ENCODE measurements around the gene CCM2. TPM values are rescaled to one million over a fixed set of nuclear protein-coding genes. Genes with fewer than 3 reads are reported as not detected.
"Not testable (repeated sequence)": the region's sequence is repeated elsewhere in the genome, so short reads cannot be mapped to it uniquely, and the experiment has no call there.

The CCM2 gene
- total and polyA plus RNA-seq, 5 experiments from 2014 or later = 49.9 to 167 (median 81.7) TPM

GRCh38 chr7:44985033-44985695, 14.8 kb upstream of the CCM2 start:
- peak overlapping the region; percentile 95 to 100 (median 99) for H3K27ac Mint-ChIP-seq
- DNase-seq = peak in 1 of 10 donors; percentile 57
- H3K4me3 Mint-ChIP-seq = peak overlapping the region; percentile 93 to 99 (median 98)
- no peak for ATAC-seq
- POLR2A ChIA-PET = interaction anchor here (0.7 to 5.7 kb wide), 11 partner anchors 7 to 126 kb away, joined by 3 to 44 read pairs (median 11); partner anchors contain the start of genes CCM2, MYO1G, PURB and TBRG4
- no peaks in the 10 kb centered on the region for H3K9me3 Mint-ChIP-seq
- peaks cover 29 to 74% (median 66%) of the 10 kb centered on the region in 4 donors for H3K4me1 Mint-ChIP-seq
- H3K36me3 Mint-ChIP-seq = peaks cover 8 to 47% (median 22%) of the 10 kb centered on the region in 3 donors
- H3K27me3 Mint-ChIP-seq = no peaks in the 10 kb centered on the region

GRCh38 chr7:44985900-44986217, 14.1 kb upstream of the CCM2 start:
- H3K27me3 Mint-ChIP-seq = no peaks in the 10 kb centered on the region
- no peaks in the 10 kb centered on the region for H3K9me3 Mint-ChIP-seq
- peak overlapping the region; percentile 95 to 100 (median 99) for H3K27ac Mint-ChIP-seq
- ATAC-seq (peak; percentile 32 to 37), DNase-seq (no peak)
- peaks cover 29 to 67% (median 59%) of the 10 kb centered on the region in 4 donors for H3K4me1 Mint-ChIP-seq
- H3K36me3 Mint-ChIP-seq = peaks cover 8 to 47% (median 22%) of the 10 kb centered on the region in 3 donors
- peak overlapping the region; percentile 93 to 99 (median 98) for H3K4me3 Mint-ChIP-seq
- POLR2A ChIA-PET = interaction anchor here (0.7 to 5.7 kb wide), 11 partner anchors 7 to 125 kb away, joined by 3 to 44 read pairs (median 11); partner anchors contain the start of genes CCM2, MYO1G, PURB and TBRG4

GRCh38 chr7:44986218-44987053, 13.6 kb upstream of the CCM2 start:
- Mint-ChIP-seq H3K36me3 (peaks cover 8 to 47% (median 22%) of the 10 kb centered on the region in 3 donors), H3K9me3 (no peaks in the 10 kb centered on the region), H3K27ac (peak overlapping the region; percentile 95 to 100 (median 99)), H3K4me3 (peak overlapping the region; percentile 93 to 99 (median 98)), H3K27me3 (no peaks in the 10 kb centered on the region), H3K4me1 (peaks cover 27 to 61% (median 54%) of the 10 kb centered on the region in 4 donors)
- DNase-seq = peak; percentile 90 to 97 (median 94)
- POLR2A ChIA-PET = interaction anchor here (0.7 to 5.7 kb wide), 12 partner anchors 8 to 125 kb away, joined by 3 to 44 read pairs (median 8); partner anchors contain the start of genes CCM2, MYO1G, PURB and TBRG4
- ATAC-seq = peak; percentile 93 to 95

- DNase-seq = no peak
- peaks cover 27 to 55% (median 48%) of the 10 kb centered on the region in 4 donors for H3K4me1 Mint-ChIP-seq
- H3K4me3 Mint-ChIP-seq = peak overlapping the region; percentile 93 to 99 (median 98)
- H3K9me3 Mint-ChIP-seq = no peaks in the 10 kb centered on the region
- H3K27ac Mint-ChIP-seq = peak overlapping the region; percentile 48 to 100 (median 99)
- no peak for ATAC-seq
- no peaks in the 10 kb centered on the region for H3K27me3 Mint-ChIP-seq
- POLR2A ChIA-PET = interaction anchor here (0.6 to 5.7 kb wide), 6 partner anchors 9 to 307 kb away, joined by 3 to 44 read pairs (median 16); partner anchors contain the start of genes CCM2 and MYO1G
- peaks cover 8 to 38% (median 22%) of the 10 kb centered on the region in 3 donors for H3K36me3 Mint-ChIP-seq
These were observed 12.5 kb upstream of the CCM2 start for GRCh38 chr7:44987457-44987856.

GRCh38 chr7:44987996-44988395, 12.0 kb upstream of the CCM2 start:
- peaks cover 8 to 33% (median 22%) of the 10 kb centered on the region in 3 donors for H3K36me3 Mint-ChIP-seq
- H3K4me1 Mint-ChIP-seq = peaks cover 27 to 51% (median 47%) of the 10 kb centered on the region in 4 donors
- DNase-seq = no peak
- POLR2A ChIA-PET = interaction anchor here (0.6 to 5.7 kb wide), 7 partner anchors 8 to 307 kb away, joined by 3 to 22 read pairs (median 7); partner anchors contain the start of genes CCM2 and MYO1G
- H3K9me3 Mint-ChIP-seq = no peaks in the 10 kb centered on the region
- H3K27ac Mint-ChIP-seq = peak overlapping the region in 9 of 10 donors; percentile 48 to 100 (median 99)
- no peaks in the 10 kb centered on the region for H3K27me3 Mint-ChIP-seq
- no peak for ATAC-seq
- peak overlapping the region in 7 of 10 donors; percentile 94 to 99 (median 98) for H3K4me3 Mint-ChIP-seq

GRCh38 chr7:44988701-44989100, 11.3 kb upstream of the CCM2 start:
- peaks cover 8 to 26% (median 16%) of the 10 kb centered on the region in 3 donors for H3K36me3 Mint-ChIP-seq
- peaks cover 25 to 44% (median 41%) of the 10 kb centered on the region in 4 donors for H3K4me1 Mint-ChIP-seq
- ATAC-seq (no peak), DNase-seq (no peak)
- no peaks in the 10 kb centered on the region for H3K9me3 Mint-ChIP-seq
- no peaks in the 10 kb centered on the region for H3K27me3 Mint-ChIP-seq
- POLR2A ChIA-PET = interaction anchor here (1.1 to 5.7 kb wide), 6 partner anchors 9 to 116 kb away, joined by 3 to 22 read pairs (median 6); partner anchors contain the start of genes CCM2 and MYO1G
- H3K4me3 Mint-ChIP-seq = peak overlapping the region in 1 of 10 donors; percentile 45
- peak overlapping the region in 6 of 10 donors; percentile 6 to 57 (median 38) for H3K27ac Mint-ChIP-seq

GRCh38 chr7:44989132-44989531, 10.9 kb upstream of the CCM2 start:
- H3K27me3 Mint-ChIP-seq = no peaks in the 10 kb centered on the region
- H3K36me3 Mint-ChIP-seq = peaks cover 8 to 21% (median 12%) of the 10 kb centered on the region in 3 donors
- no peaks in the 10 kb centered on the region for H3K9me3 Mint-ChIP-seq
- peaks cover 25 to 40% (median 37%) of the 10 kb centered on the region in 4 donors for H3K4me1 Mint-ChIP-seq
- POLR2A ChIA-PET = interaction anchor here (1.1 to 5.7 kb wide), 7 partner anchors 9 to 116 kb away, joined by 3 to 22 read pairs (median 6); partner anchors contain the start of genes CCM2 and MYO1G
- no peak overlapping the region for H3K4me3 Mint-ChIP-seq
- DNase-seq (no peak), ATAC-seq (no peak)
- H3K27ac Mint-ChIP-seq = peak overlapping the region in 1 of 10 donors; percentile 50

- Mint-ChIP-seq H3K27ac (peak overlapping the region in 1 of 10 donors; percentile 71), H3K4me1 (peaks cover 23 to 39% (median 36%) of the 10 kb centered on the region in 4 donors), H3K36me3 (peaks cover 0 to 9% (median 2%) of the 10 kb centered on the region in 3 donors), H3K4me3 (no peak overlapping the region), H3K9me3 (no peaks in the 10 kb centered on the region), H3K27me3 (no peaks in the 10 kb centered on the region)
- POLR2A ChIA-PET = interaction anchor here (0.6 to 5.7 kb wide), 6 partner anchors 7 to 37 kb away, joined by 3 to 22 read pairs (median 6); partner anchors contain the start of gene MYO1G
- ATAC-seq (no peak), DNase-seq (no peak)
These were observed 9.6 kb upstream of the CCM2 start for GRCh38 chr7:44990109-44991023.

GRCh38 chr7:44992004-44992795, 7.8 kb upstream of the CCM2 start:
- Mint-ChIP-seq H3K4me1 (peaks cover 16 to 34% (median 28%) of the 10 kb centered on the region in 4 donors), H3K27ac (peak overlapping the region in 2 of 10 donors; percentile 19 to 24)
- not testable (repeated sequence) for ATAC-seq, H3K36me3 Mint-ChIP-seq, H3K27me3 Mint-ChIP-seq, H3K9me3 Mint-ChIP-seq, H3K4me3 Mint-ChIP-seq, DNase-seq
- POLR2A ChIA-PET = interaction anchor here (0.8 to 1.1 kb wide), 3 partner anchors 11 to 119 kb away, joined by 3 to 4 read pairs (median 3); partner anchors contain the start of gene TBRG4

- H3K36me3 Mint-ChIP-seq = no peaks in the 10 kb centered on the region
- peaks cover 16 to 37% (median 30%) of the 10 kb centered on the region in 4 donors for H3K4me1 Mint-ChIP-seq
- no peaks in the 10 kb centered on the region for H3K27me3 Mint-ChIP-seq
- DNase-seq (no peak), ATAC-seq (no peak)
- POLR2A ChIA-PET = interaction anchor here (1.0 to 10.5 kb wide), 3 partner anchors 9 to 33 kb away, joined by 4 to 314 read pairs (median 7); no protein-coding TSS in a partner anchor
- H3K4me3 Mint-ChIP-seq = peak overlapping the region in 6 of 10 donors; percentile 10 to 54 (median 48)
- H3K27ac Mint-ChIP-seq = peak overlapping the region in 9 of 10 donors; percentile 10 to 92 (median 54)
- no peaks in the 10 kb centered on the region for H3K9me3 Mint-ChIP-seq
These were observed 5.0 kb upstream of the CCM2 start for GRCh38 chr7:44994877-44995554.
